AG09309 (cell line): ENCODE data around the gene IL11RA.

Source experiments
- DNase-seq: peaks from one replicate; pipeline ENCODE4 v3.0.0-alpha.2; 2010; ENCODE audit warnings: low read depth
- H3K4me3 ChIP-seq: 2 replicates; pipeline ENCODE4 v1.5.1; 2011; ENCODE audit warnings: mild to moderate bottlenecking, low read depth, low read length, moderate library complexity; ENCODE audit not compliant: control insufficient read depth
- TF ChIP-seq, protein P1 (sequence below): IDR thresholded peaks from 2 replicates; pipeline ENCODE4 v1.5.1; 2011; ENCODE audit warnings: mild to moderate bottlenecking, low read depth, low read length, inconsistent platforms; ENCODE audit not compliant: insufficient read depth, control insufficient read depth; ENCODE audit errors: missing control alignments

The IL11RA gene

GRCh38 chr9:34686732-34687131, 34.7 kb downstream of the IL11RA start:
- no peak for DNase-seq
- H3K4me3 ChIP-seq: no peak overlapping the region
- TF ChIP-seq, protein P1, sequence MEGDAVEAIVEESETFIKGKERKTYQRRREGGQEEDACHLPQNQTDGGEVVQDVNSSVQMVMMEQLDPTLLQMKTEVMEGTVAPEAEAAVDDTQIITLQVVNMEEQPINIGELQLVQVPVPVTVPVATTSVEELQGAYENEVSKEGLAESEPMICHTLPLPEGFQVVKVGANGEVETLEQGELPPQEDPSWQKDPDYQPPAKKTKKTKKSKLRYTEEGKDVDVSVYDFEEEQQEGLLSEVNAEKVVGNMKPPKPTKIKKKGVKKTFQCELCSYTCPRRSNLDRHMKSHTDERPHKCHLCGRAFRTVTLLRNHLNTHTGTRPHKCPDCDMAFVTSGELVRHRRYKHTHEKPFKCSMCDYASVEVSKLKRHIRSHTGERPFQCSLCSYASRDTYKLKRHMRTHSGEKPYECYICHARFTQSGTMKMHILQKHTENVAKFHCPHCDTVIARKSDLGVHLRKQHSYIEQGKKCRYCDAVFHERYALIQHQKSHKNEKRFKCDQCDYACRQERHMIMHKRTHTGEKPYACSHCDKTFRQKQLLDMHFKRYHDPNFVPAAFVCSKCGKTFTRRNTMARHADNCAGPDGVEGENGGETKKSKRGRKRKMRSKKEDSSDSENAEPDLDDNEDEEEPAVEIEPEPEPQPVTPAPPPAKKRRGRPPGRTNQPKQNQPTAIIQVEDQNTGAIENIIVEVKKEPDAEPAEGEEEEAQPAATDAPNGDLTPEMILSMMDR: no peak

- no peak overlapping the region for H3K4me3 ChIP-seq
- TF ChIP-seq, protein P1: no peak
- DNase-seq: no peak
Measured at GRCh38 chr9:34687276-34688030, 35.5 kb downstream of the IL11RA start.

DNA sequence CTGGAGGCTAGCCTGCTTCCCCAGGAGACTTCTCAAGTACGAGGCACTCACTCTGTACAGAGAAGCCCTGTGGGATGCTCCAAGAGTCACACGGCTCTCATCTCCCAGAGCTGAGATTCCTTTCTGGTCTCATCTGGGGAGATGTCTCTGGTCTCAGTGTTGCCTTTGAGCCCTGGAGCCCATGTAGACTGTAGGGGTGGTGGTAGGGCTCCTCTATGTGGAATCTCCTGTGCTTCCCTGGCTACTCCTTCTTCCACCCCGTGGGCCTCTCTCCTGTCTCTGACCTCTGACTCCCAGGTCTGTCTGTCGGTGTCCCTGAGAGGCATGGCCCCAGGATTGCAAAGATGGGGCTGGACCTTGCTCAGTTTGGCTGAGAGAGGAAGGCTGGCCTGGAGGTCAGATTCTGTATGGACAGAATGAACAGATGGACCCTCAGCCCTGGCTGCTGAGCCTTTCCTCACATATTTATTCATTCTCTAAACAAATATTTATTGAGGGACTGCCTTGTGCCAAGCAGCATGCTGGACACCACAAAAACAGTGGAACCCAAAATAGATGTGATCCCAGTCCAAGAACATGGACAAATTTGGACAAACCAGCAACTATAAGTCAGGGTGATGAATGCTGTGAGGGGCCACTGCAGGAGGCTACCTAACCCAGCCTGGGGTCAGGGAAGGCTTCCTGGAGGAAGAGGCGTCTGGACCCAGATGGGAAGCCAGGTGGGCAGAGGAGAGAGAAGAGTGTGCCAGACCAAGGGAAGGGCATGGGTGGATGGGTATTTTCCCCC, 36.5 kb downstream of the IL11RA start:
- H3K4me3 ChIP-seq: no peak overlapping the region
- DNase-seq: no peak
- TF ChIP-seq, protein P1: no peak

GRCh38 chr9:34689116-34689470, 37.1 kb downstream of the IL11RA start:
- no peak overlapping the region for H3K4me3 ChIP-seq
- TF ChIP-seq, protein P1: no peak
- DNase-seq: no peak

DNA sequence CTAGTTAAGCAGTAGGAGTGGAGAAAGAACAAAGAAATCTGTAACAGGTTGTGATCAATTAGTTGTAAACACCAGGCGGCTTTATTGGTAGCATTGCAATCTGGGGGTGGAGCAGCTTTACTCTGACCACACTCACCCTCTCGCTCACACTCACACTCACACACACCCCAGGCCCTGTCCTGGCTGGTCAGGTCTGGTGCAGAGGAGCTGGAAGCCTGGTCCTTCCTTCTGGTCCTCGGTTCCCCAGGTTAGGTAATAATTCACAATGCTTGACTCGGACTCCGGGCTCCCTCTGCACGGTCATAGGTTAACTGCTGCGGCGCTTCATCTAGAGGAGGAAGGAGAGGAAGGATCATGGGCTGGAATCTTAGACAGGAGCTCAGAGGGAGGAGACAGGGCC, 37.5 kb downstream of the IL11RA start:
- DNase-seq: no peak
- H3K4me3 ChIP-seq: no peak overlapping the region

GRCh38 chr9:34690983-34691935, 39.3 kb downstream of the IL11RA start, which contains the start of gene CCL19:
TSS of gene CCL19 (minus strand) at chr9:34691276. CDS start at chr9:34691139, 137 bp downstream.
- no peak for DNase-seq
- TF ChIP-seq, protein P1: no peak
- no peak within 1 kb of the TSS for H3K4me3 ChIP-seq

More for the DNA sequence above, 37.5 kb downstream of the IL11RA start:
- TF ChIP-seq, protein P1: no peak
